NCI-H774 (cell line): ENCODE data around the gene PRAMEF20.

Experiments used
- DNase-seq: peaks from one replicate; lab custom pipeline; 2025; lab: John Stamatoyannopoulos, UW

Gene PRAMEF20

DNA sequence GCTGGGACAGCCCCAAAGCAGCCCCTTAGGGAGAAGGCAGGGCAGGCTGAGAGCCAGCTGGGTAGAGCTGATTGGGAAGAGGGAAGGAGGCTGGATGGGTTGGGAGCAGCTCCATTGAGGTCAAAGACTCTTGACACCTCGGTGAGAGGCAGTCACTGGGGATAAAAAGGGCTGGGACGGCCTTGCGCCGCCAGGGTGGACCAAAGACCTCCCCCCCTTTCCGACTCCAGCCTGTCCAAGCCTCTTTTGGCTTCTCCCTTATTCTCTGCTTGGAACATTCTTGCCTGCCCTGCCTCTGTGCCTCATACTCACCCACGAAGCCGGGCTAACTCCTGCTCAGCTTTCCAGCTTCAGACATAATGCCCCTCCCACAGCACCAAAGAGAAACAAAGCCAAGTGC, 52.4 kb downstream of the PRAMEF20 start:
- DNase-seq = no peak

DNA sequence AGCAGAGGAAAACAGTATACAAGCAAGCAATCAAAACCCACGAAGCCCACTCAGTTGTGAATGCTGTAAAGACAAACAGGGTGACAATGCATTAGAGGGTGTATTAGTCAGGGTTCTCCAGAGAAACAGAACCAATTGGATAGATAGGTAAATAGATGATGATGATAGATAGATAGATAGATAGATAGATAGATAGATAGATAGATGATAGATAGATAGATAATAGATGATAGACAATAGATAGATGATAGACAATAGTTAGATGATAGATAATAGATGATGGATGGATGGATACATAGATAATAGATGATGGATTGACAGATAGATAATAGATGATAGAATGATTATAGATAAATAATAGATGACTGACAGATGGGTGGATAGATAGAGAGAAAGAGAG, 55.3 kb downstream of the PRAMEF20 start:
- DNase-seq = no peak

DNA sequence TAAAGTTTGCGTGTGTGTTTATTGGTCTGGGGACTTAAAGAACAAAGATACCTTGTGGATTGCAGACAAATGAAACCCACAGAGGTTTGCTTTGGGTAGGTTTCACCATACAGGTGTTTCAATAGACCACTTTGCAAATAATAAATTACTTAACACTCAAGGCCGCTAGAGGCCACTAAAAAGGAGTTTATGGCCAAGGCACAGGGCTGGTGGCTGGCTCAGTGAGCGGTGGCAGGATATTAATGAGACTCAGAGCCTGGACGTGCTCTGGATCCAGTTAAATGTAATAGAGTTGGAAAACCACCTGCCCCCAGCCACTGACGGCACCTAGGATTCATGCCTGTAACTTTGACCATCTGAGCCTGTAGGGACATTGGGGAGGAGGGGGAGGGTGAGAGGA, 59.1 kb downstream of the PRAMEF20 start:
- no peak for DNase-seq
